HepG2 (cell line): Measurements from ENCODE around the gene PCIF1. TPM values are rescaled to one million over a fixed set of nuclear protein-coding genes. Genes with fewer than 3 reads are reported as not detected.

ENCODE experiments used
- ARNT2 ChIP-seq: sonication (generic); formaldehyde crosslinking; IDR thresholded peaks from 2 replicates; pipeline ENCODE4 v1.8.0; 2022; ENCODE audit warnings: mild to moderate bottlenecking, low read depth, missing genetic modification reagents, moderate library complexity
- GZF1 ChIP-seq: sonication (generic); formaldehyde crosslinking; IDR thresholded peaks from 2 replicates; pipeline ENCODE4 v1.5.1; 2020; ENCODE audit warnings: mild to moderate bottlenecking, missing genetic modification reagents
- HINFP ChIP-seq: sonication (generic); formaldehyde crosslinking; IDR thresholded peaks from 2 replicates; pipeline ENCODE4 v1.4.0; 2020; ENCODE audit warnings: low read depth, mild to moderate bottlenecking, missing genetic modification reagents
- HNF4A ChIP-seq: sonication (generic); formaldehyde crosslinking; IDR thresholded peaks from 2 replicates; pipeline ENCODE4 v1.4.0; 2020; ENCODE audit warnings: missing genetic modification reagents
- LCORL ChIP-seq, 2 experiments: fragments of 450-650 bp in 1 of 2; sonication (generic) in 1 of 2; formaldehyde crosslinking in 1 of 2; IDR thresholded peaks; 2 replicates each; pipeline versions ENCODE4 v1.5.0 to v1.6.1; 2017 to 2020; ENCODE audit warnings: antibody characterized with exemption in 1 of 2, missing genetic modification reagents in 1 of 2
- PAWR ChIP-seq: sonication (generic); formaldehyde crosslinking; IDR thresholded peaks from 2 replicates; pipeline ENCODE4 v1.4.0; 2020; ENCODE audit warnings: missing genetic modification reagents, mild to moderate bottlenecking, borderline replicate concordance
- PHF21A ChIP-seq: sonication (generic); formaldehyde crosslinking; IDR thresholded peaks from 2 replicates; pipeline ENCODE4 v1.5.0; 2020; ENCODE audit warnings: mild to moderate bottlenecking, missing genetic modification reagents
- SOX13 ChIP-seq, 3 experiments: fragments of 450-650 bp in 1 of 3; sonication (generic) in 1 of 3; formaldehyde crosslinking in 1 of 3; IDR thresholded peaks in 2 of 3; conservative IDR thresholded peaks in 1 of 3; 2 replicates each; pipeline versions ENCODE4 v1.5.0 to v1.6.1; 2016 to 2020; ENCODE audit warnings: antibody characterized with exemption in 1 of 3, mild to moderate bottlenecking in 1 of 3, missing compliant biosample characterization in 1 of 3, missing genetic modification reagents in 1 of 3, moderate library complexity in 1 of 3
- TRAFD1 ChIP-seq: sonication (generic); formaldehyde crosslinking; IDR thresholded peaks from 2 replicates; pipeline ENCODE4 v1.5.1; 2020; ENCODE audit warnings: missing genetic modification reagents, mild to moderate bottlenecking, borderline replicate concordance
- ZFX ChIP-seq: sonication (generic); formaldehyde crosslinking; IDR thresholded peaks from 2 replicates; pipeline ENCODE4 v1.4.0; 2020; ENCODE audit warnings: mild to moderate bottlenecking, low read depth, missing genetic modification reagents, moderate library complexity
- ZNF12 ChIP-seq: sonication (generic); formaldehyde crosslinking; IDR thresholded peaks from 2 replicates; pipeline ENCODE4 v1.5.0; 2020; ENCODE audit warnings: missing genetic modification reagents
- ZNF816 ChIP-seq: sonication (generic); formaldehyde crosslinking; IDR thresholded peaks from 2 replicates; pipeline ENCODE4 v1.8.0; 2022; ENCODE audit warnings: missing genetic modification reagents, mild to moderate bottlenecking, borderline replicate concordance
- polyA plus RNA-seq, 8 experiments: library from polyadenylated mRNA; depleted of rRNA in 3 of 8; stranded (reverse) in 7 of 8; unstranded in 1 of 8; fragments of >200 nt; fragmentation: Illumina TruSeq in 4 of 8; extraction: Trizol in 4 of 8; gene quantifications; 2 replicates each; pipeline versions ENCODE4 v1.2.1 to v1.2.3, GENCODE V29; 2011 to 2016; ENCODE audit warnings: low read depth in 4 of 8, missing spikeins in 1 of 8, mixed read lengths in 1 of 8; ENCODE audit not compliant: insufficient read depth in 1 of 8
- total RNA-seq, 5 experiments: library from RNA; depleted of rRNA; stranded (reverse); fragments of >200 nt; fragmentation: Illumina TruSeq; extraction: Trizol; gene quantifications; 2 replicates each; pipeline ENCODE4 v1.2.3, GENCODE V29; 2016; ENCODE audit warnings: low read depth in 1 of 5
- TF ChIP-seq, protein P1 (sequence below): sonication (generic); formaldehyde crosslinking; IDR thresholded peaks from 2 replicates; pipeline ENCODE4 v1.4.0; 2020; ENCODE audit warnings: missing genetic modification reagents
- TF ChIP-seq, protein P2 (sequence below): sonication (generic); formaldehyde crosslinking; IDR thresholded peaks from 2 replicates; pipeline ENCODE4 v1.4.0; 2020; ENCODE audit warnings: missing genetic modification reagents
- TF ChIP-seq, protein P3 (sequence below): sonication (generic); formaldehyde crosslinking; IDR thresholded peaks from 2 replicates; pipeline ENCODE4 v1.5.0; 2020; ENCODE audit warnings: missing genetic modification reagents
- TF ChIP-seq, protein P4 (sequence below): IDR thresholded peaks from 2 replicates; pipeline ENCODE4 v1.6.1; 2016; ENCODE audit warnings: missing biosample characterization, missing genetic modification reagents, low read depth

Gene PCIF1
- total and polyA plus RNA-seq, 2 of the 13 experiments (the other 11 are each of a cell fraction or from before 2014, with no cell fraction given) = 20.9 to 24.4 TPM

- TF ChIP-seq, protein P1, sequence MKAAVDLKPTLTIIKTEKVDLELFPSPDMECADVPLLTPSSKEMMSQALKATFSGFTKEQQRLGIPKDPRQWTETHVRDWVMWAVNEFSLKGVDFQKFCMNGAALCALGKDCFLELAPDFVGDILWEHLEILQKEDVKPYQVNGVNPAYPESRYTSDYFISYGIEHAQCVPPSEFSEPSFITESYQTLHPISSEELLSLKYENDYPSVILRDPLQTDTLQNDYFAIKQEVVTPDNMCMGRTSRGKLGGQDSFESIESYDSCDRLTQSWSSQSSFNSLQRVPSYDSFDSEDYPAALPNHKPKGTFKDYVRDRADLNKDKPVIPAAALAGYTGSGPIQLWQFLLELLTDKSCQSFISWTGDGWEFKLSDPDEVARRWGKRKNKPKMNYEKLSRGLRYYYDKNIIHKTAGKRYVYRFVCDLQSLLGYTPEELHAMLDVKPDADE (CRISPR knock-in tag) = no peak
- TF ChIP-seq GZF1 (CRISPR knock-in tag) (peak; percentile 62; the same call in 1 of the 2 replicates), ZNF816 (CRISPR knock-in tag) (no peak), SOX13 (IDR thresholded peaks at IDR 0.05) (no peak), SOX13 (CRISPR knock-in tag; conservative IDR thresholded peaks at IDR 0.05 in 1 of 2, IDR thresholded peaks at IDR 0.05 in 1 of 2) (no peak; a peak in 1 of 4 replicates), ZFX (CRISPR knock-in tag) (peak; percentile 75), HINFP (no peak), ZNF12 (no peak), PHF21A (no peak), ARNT2 (CRISPR knock-in tag) (no peak), HNF4A (CRISPR knock-in tag) (no peak), PAWR (peak; percentile 26; the same call in 1 of the 2 replicates), TRAFD1 (CRISPR knock-in tag) (no peak), LCORL (IDR thresholded peaks at IDR 0.05) (no peak), LCORL (CRISPR knock-in tag; IDR thresholded peaks at IDR 0.05) (no peak; the same call in 1 of the 2 replicates)
- TF ChIP-seq, protein P2, sequence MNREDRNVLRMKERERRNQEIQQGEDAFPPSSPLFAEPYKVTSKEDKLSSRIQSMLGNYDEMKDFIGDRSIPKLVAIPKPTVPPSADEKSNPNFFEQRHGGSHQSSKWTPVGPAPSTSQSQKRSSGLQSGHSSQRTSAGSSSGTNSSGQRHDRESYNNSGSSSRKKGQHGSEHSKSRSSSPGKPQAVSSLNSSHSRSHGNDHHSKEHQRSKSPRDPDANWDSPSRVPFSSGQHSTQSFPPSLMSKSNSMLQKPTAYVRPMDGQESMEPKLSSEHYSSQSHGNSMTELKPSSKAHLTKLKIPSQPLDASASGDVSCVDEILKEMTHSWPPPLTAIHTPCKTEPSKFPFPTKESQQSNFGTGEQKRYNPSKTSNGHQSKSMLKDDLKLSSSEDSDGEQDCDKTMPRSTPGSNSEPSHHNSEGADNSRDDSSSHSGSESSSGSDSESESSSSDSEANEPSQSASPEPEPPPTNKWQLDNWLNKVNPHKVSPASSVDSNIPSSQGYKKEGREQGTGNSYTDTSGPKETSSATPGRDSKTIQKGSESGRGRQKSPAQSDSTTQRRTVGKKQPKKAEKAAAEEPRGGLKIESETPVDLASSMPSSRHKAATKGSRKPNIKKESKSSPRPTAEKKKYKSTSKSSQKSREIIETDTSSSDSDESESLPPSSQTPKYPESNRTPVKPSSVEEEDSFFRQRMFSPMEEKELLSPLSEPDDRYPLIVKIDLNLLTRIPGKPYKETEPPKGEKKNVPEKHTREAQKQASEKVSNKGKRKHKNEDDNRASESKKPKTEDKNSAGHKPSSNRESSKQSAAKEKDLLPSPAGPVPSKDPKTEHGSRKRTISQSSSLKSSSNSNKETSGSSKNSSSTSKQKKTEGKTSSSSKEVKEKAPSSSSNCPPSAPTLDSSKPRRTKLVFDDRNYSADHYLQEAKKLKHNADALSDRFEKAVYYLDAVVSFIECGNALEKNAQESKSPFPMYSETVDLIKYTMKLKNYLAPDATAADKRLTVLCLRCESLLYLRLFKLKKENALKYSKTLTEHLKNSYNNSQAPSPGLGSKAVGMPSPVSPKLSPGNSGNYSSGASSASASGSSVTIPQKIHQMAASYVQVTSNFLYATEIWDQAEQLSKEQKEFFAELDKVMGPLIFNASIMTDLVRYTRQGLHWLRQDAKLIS (CRISPR knock-in tag) = no peak
- TF ChIP-seq, protein P3, sequence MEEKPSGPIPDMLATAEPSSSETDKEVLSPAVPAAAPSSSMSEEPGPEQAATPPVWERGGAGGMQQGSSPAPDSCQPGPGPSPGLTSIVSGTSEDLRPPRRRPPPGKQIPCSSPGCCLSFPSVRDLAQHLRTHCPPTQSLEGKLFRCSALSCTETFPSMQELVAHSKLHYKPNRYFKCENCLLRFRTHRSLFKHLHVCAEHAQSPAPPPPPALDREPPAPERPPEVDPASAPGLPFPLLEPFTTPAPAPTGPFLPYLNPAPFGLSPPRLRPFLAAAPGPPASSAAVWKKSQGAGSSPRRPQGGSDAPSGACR (CRISPR knock-in tag) = no peak
- TF ChIP-seq, protein P4, sequence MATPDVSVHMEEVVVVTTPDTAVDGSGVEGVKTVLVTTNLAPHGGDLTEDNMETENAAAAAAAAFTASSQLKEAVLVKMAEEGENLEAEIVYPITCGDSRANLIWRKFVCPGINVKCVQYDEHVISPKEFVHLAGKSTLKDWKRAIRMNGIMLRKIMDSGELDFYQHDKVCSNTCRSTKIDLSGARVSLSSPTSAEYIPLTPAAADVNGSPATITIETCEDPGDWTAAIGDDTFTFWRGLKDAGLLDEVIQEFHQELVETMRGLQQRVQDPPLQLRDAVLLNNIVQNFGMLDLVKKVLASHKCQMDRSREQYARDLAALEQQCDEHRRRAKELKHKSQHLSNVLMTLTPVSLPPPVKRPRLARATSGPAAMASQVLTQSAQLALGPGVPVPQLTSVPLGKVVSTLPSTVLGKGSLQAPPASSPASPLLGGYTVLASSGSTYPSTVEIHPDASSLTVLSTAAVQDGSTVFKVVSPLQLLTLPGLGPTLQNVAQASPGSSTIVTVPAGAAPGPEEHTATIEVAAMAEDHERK (CRISPR knock-in tag) = no peak
Measured at GRCh38 chr20:45911486-45912343, 22.8 kb upstream of the PCIF1 start, which contains the start of gene PLTP (continued).
